HG03097 (cell line): ENCODE measurements around the gene PLIN4.

ENCODE experiments used
- ATAC-seq: cut with Tn5 transposase; IDR thresholded peaks from one replicate; pipeline ENCODE4 v1.9.1; 2021; ENCODE audit not compliant: unreplicated experiment, low FRiP score

The PLIN4 gene

DNA sequence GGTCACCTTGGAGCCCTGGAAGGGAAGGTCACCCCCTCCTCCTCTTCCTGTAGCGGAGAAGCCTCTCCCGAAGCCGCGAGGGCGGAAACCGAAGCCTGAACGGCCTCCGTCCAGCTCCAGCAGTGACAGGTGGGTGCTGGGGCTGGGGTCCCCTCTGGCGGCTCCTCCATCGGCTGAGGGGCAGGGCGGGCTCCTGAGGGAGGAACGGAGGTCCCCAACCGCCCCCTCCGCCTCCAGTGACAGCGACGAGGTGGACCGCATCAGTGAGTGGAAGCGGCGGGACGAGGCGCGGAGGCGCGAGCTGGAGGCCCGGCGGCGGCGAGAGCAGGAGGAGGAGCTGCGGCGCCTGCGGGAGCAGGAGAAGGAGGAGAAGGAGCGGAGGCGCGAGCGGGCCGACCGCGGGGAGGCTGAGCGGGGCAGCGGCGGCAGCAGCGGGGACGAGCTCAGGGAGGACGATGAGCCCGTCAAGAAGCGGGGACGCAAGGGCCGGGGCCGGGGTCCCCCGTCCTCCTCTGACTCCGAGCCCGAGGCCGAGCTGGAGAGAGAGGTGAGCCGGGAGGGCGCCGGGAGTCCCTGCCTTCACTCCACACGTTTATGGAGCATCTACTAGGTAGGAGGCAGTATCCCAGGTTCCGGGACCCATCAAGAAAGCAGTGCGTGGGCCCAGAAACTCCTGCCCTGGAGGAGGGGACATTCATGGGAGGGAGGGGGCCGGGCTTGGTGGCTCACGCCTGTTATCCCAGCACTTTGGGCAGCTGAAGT lies 24.2 kb downstream of the PLIN4 start:
- no peak for ATAC-seq

DNA sequence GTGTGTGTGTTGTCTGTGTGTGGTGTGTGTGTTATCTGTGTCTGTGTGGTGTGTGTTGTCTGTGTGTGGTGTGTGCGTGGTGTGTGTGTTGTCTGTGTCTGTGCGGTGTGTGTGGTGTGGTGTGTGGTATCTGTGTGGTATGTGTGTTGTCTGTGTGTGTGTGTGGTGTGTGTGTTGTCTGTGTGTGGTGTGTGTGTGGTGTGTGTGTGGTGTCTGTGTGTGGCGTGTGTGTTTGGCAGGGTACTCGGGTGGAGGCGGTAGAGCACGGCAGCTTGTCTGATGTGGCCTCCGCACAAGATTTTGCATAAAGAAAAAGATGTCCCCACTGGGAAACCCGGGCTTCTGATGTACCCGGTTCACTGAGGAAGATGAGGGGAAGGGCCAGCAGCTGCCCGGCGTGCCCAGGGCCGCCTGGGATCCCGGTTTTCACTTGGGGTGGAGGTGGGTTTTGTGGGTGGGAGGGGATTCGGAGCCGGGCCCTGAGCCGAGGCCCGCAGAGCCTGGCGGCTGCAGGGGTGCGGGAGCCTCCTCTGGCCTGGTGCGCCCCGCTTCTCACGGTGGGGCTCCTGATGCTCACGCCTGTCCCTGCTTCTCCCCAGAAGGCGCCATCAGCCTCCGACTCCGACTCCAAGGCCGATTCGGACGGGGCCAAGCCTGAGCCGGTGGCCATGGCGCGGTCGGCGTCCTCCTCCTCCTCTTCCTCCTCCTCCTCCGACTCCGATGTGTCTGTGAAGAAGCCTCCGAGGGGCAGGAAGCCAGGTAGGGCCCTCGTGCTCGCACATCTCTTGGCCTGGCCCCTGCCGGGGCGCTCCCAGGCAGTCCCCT lies 25.0 kb downstream of the PLIN4 start:
- no peak for ATAC-seq

DNA sequence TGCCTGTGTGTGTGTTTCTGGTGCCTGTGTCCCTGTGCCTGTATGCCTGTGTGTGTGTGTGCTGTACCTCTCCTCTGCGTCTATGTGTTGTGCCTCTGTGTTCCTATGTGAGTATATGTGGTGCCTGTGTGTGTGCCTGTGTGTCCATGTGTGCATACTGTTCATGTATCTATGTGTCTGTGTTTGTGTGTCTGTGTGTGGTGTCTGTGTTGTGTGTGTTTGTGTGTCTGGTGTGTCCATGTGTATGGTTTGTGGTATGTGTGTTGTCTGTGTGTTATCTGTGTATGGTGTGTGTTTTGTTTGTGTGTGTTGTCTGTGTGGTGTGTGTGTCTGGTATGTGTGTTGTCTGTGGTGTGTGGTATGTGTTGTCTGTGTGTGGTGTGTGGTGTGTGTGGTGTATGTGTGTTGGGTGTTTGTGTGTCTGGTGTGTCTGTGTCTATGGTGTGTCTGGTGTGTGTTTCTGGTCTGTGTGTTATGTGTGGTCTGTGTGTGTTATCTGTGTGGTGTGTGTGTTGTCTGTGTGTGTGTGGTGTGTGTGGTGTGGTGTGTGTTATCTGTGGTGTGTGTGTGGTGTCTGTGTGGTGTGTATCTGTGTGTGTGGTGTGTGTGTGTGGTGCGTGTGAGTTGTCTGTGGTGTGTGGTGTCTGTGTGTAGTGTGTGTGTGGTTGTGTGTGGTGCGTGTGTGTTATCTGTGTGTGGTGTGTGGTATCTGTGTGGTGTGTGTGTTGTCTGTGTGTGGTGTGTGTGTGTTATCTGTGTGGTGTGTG lies 25.8 kb downstream of the PLIN4 start:
- ATAC-seq = no peak

DNA sequence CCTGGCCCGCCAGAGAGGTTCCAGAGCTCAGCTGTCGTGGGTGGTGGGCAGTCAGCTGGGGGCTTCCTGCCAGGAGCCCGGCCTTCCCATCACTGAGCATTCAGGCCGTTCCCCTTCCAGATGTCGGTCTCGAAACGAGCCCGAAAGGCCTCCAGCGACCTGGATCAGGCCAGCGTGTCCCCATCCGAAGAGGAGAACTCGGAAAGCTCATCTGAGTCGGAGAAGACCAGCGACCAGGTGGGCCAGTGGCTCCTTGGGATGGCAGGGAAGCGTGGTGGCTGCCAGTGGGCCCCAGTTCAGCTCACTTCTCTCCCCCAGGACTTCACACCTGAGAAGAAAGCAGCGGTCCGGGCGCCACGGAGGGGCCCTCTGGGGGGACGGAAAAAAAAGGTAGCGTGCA lies 26.8 kb downstream of the PLIN4 start:
- no peak for ATAC-seq

DNA sequence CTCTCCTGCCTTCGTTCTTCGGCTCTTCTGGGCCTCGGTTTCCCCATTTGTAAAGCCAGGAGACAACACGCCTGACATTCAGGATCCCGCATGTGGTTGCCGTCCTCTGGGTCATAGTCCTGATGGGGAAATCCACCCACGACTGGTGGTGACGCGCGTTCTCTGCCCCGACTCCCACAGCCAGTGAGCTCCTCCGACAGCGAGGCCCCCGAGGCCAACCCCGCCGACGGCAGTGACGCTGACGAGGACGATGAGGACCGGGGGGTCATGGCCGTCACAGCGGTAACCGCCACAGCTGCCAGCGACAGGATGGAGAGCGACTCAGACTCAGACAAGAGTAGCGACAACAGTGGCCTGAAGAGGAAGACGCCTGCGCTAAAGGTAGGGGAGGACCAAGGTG lies 29.8 kb downstream of the PLIN4 start:
- ATAC-seq = no peak

DNA sequence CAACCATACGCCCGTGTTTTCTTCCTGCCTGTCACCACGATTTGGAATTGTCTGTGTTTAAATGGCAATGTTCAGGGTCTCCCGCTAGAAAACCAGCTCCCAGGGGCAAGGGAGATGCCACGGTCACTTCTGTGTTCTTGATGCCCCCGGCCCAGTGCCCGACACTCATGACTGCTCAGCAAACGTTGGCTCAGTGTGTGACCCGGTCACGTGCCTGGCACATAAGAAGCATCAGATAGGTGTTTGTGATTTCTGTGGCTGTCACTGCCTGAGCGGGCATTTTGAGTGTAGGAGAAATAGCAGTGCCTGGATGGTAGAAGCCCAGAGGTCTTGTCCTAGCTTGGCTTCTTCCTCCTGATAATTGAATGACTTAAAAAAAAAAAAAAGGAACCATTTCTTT lies 30.7 kb downstream of the PLIN4 start:
- ATAC-seq = no peak

DNA sequence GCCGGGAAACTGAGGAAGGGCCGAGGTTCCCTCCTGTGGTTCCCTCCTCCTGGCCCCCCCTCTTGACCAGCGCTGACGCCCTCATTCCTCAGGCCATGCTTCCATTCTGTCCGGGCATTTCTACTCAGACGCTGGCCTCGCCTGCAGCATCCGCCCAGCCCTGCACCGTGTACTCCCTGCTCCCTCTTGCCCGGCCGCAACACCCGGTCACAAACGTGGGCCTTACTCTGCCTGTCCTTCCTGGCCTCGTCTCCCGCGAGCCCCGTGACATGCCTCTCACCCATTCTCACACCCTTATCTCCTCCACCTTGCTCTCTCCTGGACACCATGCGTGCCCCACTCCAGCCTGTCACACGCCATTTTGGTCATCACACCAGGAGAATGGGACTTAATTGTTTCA lies 34.9 kb downstream of the PLIN4 start:
- ATAC-seq = no peak

DNA sequence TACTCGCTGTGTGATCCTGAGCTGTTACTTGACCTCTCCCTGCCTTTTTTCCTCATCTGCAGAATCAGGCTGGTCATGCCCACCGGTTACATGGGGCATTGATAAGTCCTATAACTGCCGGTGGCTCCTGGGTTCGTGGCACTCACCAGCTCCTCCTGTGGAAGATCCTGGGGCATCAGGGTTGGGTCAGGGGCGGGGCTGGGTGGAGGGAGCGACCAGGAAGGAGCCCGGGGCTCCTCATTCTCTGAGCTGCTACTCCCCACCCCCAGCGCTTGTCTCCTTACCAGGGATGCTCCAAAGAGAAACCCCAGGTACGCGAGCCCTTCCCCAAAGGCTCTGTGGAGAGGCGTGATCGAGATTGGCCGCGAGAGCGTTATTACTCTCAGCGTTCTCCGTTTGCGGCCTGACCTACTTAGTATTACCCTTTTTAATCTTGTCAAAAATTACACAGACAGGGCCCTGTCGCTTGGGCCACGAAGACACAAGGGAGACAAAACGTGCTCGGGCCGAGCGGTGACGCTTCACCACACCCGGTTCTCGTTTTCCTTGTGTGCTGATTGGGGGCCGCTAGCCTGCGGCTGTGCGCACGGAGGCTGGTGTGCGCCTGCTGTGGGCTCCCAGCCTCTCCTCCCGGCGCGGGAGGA lies 35.4 kb downstream of the PLIN4 start:
- no peak for ATAC-seq

DNA sequence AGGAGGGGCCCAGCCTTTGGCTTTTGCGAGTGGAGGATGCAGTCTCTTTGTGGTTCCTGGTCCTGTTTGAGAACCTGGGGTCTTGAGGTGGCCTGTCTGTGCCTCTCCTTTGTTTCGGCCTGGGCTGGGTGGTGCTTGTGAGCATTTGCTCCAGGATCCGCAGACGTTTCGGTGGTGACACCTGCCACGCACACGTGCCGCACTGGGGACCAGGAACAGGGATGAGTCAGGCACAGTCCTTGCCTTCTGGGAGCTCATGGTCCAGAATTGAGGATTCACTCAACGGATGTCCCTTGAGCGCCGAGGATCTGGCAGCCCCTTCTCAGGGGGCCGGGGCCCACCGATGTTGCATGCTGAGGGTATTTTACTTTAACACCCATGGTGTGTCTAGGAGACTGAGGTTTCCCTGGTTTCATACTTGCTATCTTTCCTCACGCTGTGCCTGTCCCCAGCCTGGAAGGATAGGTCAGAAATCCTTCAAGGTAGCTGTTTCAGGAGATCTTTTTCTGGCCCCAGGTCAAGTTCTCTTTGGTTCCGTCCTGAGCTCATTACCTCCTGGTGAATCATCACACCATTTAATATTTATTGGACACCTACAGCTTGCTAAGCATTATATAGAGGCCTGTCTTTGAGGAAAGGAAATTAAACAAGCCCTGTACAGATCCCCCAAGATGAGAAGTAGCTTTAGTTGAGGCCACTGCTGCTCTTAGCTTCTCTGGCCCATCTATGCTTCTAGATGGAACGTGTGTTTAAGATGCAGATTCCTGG lies 41.1 kb downstream of the PLIN4 start:
- ATAC-seq = no peak

DNA sequence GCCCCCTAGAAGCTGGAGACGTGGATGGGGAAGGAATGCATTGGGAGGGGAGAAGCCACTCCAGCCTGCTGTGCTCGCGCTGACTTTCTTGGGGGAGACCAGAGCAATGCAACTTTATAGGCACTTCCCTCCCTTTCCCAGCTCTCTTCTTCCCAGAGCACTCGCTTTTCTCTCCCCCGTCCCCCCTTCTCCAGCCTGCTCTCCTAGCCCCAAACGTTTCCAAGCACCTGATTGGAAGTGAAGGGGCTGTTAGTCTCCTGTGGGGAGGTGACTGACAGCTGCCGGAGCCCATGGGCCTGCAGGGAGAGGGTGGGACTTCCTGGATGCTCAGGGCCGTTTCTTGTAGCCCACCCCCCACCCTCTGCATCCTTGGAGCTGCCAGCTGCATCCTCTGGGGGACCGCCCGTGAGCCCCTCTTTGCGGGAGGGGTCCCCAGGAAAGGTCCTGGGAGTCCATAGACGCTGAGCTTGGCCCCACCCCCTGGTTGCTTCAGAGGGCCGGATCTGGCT lies 43.7 kb downstream of the PLIN4 start:
- no peak for ATAC-seq

DNA sequence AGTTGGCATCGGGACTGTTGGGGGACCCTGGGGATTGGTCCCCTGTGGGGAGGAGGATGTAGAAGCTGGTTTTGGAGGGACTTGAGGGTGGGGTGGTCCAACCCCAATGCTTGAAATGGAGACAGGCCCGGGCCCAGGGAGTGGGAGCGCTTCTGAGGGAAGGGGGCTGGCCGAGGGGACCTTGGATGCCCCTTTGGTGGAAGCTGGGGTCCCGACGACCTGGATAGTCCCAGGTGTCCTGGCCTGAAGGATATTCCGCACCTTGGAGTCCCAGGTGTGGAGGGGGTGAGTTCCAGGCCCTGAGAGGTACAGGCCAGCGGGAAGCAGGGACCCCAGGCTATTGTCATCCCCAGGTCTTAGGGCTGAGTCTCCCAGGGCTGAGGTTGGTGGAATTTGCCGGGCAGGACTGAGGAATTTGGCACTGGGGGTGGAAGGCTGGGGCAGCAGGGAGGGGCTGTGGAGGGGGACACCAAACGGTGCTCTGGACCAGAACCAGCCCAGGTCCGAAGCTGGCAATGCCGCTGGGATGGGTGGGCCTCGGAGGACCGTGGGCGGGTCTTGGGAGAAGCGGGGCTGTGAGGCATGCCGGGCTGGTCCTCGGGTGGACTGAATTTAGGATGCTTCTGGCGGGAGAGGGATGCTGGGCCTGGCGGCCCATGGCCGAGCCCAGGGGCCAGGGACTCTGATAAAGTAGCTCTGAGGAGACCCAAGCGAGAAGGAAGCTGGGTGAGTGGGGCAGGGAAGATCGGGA lies 44.3 kb downstream of the PLIN4 start:
- no peak for ATAC-seq

DNA sequence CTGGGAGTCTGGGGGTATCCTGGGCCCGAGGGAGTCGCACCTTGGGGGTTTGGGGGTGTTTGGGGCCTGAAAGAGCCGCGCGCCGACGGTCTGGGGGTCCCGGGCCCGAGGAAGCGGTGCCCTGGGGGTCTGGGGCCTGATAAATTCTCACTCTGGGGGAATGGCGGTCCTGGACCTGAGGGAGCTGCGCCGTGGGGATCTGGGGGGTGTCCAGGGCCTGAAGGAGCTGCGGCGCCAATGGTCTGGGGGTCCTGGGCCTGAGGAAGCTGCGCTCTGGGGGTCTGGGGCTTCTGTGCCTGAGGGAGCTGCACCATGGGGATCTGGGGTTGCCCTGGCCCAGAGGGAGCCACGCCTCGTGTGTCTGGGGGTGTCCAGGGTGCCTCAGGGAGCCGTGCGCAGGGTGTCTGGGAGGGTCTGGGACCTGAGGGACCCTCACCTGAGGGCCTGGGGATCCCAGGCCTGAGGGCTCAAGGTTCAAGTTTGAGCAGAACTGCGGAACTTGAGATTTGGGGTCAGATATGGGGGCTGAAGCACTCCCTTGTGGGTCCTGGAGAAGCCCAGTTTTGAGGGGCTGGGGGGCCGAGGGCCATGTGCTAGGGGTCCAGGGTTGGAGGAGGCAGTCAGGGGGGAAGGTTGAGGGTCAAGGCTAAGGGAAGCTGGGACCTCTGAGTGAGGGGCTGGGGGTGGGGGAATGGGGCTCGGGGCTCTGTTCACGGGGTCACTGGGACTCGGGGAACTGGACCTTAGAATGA lies 45.1 kb downstream of the PLIN4 start:
- ATAC-seq = no peak

DNA sequence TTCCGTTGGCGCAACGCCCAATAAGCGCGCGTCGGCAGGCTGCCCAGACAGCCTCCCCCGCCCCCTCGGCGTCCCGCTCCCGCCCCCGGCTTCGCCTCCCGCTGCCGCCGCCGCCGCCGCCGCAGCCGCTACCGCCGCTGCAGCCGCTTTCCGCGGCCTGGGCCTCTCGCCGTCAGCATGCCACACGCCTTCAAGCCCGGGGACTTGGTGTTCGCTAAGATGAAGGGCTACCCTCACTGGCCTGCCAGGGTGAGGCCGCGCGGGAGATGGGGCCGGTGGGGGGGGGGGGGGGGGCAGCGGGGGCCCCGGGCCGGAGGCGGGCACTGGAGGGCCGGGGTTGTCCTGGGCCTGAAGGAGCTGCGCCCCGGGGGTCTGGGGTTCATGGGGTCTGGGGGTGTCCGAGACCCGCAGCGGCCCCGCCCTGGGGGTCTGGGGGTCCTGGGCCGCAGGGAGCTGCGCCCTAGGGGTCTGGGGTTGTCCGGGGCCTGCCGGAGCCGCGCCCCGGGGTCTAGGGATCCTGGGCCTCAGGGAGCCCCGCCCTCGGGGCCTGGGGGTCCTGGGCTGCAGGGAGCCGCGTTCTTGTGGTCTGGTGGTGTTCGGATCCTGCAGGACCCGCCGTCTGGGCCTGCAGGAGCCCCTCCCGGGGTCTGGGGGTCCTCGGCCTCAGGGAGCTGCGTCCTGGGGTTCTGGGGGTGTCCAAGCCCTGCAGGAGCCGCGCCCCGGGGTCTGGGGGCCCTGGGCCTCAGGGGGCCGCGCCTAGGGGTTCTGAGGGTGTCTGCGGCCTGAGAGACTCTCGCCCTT lies 45.9 kb downstream of the PLIN4 start, which contains the start of gene HDGFL2:
HDGFL2 (plus strand) TSS at position 124 of the 801 bp plus-strand sequence; CDS start at position 178, 54 bp downstream.
- ATAC-seq = peak; percentile 9

DNA sequence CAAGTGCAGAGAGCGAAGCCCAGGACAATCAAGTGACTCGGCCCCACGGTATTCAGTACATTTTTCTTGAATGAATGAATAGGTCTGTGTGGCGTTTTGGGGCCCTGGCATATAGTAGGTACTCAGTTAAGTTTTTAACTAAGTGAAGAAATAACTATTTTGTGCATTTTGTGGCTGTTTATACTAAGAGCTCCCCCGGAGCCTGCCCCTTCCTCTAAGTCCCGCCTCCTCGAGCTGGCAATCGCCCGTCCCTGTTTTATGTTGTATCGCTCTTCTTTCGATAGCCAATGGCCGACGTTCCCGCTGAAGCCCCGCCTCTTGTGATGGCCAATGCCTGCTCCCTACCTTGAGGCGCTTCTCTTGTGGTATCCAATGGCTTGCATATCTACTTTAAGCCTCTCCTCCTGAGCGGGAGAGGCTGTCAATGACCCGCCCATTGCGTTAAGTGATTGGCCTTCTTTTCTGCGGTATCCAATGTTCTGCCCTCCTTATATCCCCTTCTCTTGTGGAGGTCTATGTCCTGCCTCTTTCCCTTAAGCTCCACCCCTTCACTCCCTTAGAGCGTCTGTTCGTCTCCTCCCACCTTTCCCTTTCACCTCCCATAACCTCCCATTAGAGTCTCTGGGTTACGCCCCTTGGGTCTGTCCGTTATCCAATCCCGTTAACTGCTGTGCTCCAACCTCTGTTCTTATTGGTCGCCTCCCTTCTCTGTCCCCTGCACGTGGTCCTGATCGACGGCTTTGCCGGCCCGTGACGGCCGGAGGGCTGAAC lies 46.7 kb downstream of the PLIN4 start:
- peak; percentile 85 for ATAC-seq

DNA sequence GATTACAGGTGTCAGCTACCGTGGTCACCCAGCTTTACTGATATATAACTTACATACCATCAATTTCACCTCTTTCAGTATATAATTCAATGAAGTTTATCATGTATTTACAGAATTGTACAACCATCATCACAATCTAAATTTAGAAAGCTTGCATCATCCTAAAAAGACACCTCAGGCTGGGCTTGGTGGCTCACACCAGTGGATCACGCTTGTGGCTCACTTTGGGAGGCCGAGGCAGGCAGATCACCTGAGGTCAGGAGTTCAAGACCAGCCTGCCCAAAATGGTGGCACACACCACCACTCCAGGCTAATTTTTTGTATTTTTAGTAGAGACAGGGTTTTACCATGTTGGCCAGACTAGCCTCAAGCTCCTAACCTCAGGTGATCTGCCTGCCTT lies 50.5 kb downstream of the PLIN4 start:
- ATAC-seq = no peak

DNA sequence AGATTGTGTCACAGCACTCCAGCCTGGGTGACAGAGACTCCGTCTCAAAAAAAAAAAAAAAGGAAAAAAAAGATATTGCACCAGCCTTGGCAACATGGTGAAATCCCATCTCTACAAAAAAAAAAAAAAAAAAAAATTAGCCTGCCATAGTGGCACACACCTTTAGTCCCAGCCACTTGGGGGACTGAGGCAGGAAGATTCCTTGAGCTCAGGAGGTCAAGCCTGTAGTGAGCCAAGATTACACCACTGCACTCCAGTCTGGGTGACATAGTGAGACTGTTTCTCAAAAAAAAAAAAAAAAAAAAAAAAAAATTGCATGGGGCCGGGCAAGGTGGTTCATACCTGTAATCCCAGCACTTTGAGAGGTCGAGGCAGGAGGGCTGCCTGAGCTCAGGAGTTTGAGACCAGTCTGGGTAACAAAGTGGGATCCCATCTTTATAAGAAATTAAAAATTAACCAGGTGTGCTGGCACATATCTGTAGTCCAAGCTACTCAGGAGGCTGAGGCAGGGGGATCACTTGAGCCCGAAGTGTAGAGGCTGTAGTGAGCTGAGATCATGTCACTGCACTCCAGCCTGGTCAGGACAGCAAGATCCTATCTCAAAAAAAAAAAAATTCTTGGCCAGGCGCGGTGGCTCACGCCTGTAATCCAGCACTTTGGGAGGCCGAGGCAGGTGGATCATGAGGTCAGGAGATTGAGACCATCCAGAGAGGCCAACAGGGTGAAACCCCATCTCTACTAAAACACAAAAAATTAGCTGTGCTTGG lies 53.3 kb downstream of the PLIN4 start:
- ATAC-seq = no peak
